ENCODE results near the gene FOXA3. TPM values are rescaled to one million over a fixed set of nuclear protein-coding genes. Genes with fewer than 3 reads are reported as not detected.

Gene FOXA3
- total and polyA plus RNA-seq, 2 experiments from 2014 or later: 11.1 to 17.5 TPM

DNA sequence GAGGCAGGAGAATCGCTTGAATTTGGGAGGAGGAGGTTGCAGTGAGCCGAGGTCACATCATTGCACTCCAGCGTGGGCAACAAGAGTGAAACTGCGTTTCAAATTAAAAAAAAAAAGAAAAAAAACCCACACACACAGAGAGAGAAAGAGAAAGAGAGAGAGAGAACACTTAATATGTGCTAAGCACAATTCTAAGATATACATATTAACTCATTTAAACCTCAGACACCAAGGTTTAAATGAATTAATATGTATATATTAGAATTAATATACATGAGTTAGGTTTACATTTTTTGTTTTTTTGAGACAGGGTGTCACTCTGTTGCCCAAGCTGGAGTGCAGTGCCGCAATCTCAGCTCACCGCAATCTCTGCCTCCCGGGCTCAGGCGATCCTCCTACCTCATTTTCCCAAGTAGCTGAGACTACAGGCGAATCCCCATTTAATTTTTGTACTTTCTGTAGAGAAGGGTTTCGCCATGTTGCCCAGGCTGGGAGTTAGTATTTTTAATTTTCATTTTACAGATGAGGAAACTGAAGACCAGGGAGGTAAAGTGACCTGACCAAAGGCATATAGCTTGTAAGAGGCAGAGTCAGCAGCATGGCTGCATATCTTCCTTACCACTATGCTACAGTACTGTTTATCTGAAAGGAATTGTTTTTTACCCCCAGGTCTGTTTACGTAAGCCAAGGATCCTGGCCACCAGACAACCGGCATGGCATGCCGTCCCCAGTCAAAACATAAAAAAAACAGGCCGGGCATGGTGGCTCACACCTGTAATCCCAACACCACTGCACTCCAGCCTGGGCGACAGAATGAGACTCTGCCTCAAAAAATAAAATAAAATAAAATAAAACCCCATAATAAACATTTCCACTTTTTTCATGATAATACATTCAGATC is 3.5 kb upstream of the FOXA3 start (continued):
- TF ChIP-seq, protein P1, sequence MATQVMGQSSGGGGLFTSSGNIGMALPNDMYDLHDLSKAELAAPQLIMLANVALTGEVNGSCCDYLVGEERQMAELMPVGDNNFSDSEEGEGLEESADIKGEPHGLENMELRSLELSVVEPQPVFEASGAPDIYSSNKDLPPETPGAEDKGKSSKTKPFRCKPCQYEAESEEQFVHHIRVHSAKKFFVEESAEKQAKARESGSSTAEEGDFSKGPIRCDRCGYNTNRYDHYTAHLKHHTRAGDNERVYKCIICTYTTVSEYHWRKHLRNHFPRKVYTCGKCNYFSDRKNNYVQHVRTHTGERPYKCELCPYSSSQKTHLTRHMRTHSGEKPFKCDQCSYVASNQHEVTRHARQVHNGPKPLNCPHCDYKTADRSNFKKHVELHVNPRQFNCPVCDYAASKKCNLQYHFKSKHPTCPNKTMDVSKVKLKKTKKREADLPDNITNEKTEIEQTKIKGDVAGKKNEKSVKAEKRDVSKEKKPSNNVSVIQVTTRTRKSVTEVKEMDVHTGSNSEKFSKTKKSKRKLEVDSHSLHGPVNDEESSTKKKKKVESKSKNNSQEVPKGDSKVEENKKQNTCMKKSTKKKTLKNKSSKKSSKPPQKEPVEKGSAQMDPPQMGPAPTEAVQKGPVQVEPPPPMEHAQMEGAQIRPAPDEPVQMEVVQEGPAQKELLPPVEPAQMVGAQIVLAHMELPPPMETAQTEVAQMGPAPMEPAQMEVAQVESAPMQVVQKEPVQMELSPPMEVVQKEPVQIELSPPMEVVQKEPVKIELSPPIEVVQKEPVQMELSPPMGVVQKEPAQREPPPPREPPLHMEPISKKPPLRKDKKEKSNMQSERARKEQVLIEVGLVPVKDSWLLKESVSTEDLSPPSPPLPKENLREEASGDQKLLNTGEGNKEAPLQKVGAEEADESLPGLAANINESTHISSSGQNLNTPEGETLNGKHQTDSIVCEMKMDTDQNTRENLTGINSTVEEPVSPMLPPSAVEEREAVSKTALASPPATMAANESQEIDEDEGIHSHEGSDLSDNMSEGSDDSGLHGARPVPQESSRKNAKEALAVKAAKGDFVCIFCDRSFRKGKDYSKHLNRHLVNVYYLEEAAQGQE (IDR thresholded peaks at IDR 0.05; ENCODE audit: unreplicated experiment): no peak
- TF ChIP-seq CREB1 (CRISPR knock-in tag; IDR thresholded peaks at IDR 0.05; ENCODE audit: low read depth): no peak
- TF ChIP-seq EZH2 (IDR thresholded peaks at IDR 0.05; ENCODE audit: low read depth, unreplicated experiment): no peak
- no peak for TF ChIP-seq POLR2AphosphoS5 (IDR thresholded peaks at IDR 0.05; ENCODE audit: low read depth)
- no peak for TF ChIP-seq JUNB (IDR thresholded peaks at IDR 0.05; ENCODE audit: unreplicated experiment)
- no peak for TF ChIP-seq ZNF114 (CRISPR knock-in tag; IDR thresholded peaks at IDR 0.05)
- TF ChIP-seq, protein P2, sequence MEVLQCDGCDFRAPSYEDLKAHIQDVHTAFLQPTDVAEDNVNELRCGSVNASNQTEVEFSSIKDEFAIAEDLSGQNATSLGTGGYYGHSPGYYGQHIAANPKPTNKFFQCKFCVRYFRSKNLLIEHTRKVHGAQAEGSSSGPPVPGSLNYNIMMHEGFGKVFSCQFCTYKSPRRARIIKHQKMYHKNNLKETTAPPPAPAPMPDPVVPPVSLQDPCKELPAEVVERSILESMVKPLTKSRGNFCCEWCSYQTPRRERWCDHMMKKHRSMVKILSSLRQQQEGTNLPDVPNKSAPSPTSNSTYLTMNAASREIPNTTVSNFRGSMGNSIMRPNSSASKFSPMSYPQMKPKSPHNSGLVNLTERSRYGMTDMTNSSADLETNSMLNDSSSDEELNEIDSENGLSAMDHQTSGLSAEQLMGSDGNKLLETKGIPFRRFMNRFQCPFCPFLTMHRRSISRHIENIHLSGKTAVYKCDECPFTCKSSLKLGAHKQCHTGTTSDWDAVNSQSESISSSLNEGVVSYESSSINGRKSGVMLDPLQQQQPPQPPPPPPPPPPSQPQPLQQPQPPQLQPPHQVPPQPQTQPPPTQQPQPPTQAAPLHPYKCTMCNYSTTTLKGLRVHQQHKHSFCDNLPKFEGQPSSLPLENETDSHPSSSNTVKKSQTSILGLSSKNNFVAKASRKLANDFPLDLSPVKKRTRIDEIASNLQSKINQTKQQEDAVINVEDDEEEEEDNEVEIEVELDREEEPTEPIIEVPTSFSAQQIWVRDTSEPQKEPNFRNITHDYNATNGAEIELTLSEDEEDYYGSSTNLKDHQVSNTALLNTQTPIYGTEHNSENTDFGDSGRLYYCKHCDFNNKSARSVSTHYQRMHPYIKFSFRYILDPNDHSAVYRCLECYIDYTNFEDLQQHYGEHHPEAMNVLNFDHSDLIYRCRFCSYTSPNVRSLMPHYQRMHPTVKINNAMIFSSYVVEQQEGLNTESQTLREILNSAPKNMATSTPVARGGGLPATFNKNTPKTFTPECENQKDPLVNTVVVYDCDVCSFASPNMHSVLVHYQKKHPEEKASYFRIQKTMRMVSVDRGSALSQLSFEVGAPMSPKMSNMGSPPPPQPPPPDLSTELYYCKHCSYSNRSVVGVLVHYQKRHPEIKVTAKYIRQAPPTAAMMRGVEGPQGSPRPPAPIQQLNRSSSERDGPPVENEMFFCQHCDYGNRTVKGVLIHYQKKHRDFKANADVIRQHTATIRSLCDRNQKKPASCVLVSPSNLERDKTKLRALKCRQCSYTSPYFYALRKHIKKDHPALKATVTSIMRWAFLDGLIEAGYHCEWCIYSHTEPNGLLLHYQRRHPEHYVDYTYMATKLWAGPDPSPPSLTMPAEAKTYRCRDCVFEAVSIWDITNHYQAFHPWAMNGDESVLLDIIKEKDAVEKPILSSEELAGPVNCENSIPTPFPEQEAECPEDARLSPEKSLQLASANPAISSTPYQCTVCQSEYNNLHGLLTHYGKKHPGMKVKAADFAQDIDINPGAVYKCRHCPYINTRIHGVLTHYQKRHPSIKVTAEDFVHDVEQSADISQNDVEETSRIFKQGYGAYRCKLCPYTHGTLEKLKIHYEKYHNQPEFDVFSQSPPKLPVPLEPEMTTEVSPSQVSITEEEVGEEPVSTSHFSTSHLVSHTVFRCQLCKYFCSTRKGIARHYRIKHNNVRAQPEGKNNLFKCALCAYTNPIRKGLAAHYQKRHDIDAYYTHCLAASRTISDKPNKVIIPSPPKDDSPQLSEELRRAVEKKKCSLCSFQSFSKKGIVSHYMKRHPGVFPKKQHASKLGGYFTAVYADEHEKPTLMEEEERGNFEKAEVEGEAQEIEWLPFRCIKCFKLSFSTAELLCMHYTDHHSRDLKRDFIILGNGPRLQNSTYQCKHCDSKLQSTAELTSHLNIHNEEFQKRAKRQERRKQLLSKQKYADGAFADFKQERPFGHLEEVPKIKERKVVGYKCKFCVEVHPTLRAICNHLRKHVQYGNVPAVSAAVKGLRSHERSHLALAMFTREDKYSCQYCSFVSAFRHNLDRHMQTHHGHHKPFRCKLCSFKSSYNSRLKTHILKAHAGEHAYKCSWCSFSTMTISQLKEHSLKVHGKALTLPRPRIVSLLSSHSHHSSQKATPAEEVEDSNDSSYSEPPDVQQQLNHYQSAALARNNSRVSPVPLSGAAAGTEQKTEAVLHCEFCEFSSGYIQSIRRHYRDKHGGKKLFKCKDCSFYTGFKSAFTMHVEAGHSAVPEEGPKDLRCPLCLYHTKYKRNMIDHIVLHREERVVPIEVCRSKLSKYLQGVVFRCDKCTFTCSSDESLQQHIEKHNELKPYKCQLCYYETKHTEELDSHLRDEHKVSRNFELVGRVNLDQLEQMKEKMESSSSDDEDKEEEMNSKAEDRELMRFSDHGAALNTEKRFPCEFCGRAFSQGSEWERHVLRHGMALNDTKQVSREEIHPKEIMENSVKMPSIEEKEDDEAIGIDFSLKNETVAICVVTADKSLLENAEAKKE (CRISPR knock-in tag; IDR thresholded peaks at IDR 0.05): no peak
- no peak for TF ChIP-seq NANOG (IDR thresholded peaks at IDR 0.05; ENCODE audit: borderline replicate concordance)
